Activated B cell treated with CpG ODN at 0.5 μM for 24 hours (primary cell): ENCODE data around the gene TAF1B. TPM values are rescaled to one million over a fixed set of nuclear protein-coding genes. Genes with fewer than 3 reads are reported as not detected.

Experiments used
- ATAC-seq: fragments of 200-7000 bp; cut with Tn5 transposase; one replicate; pipeline ENCODE4 v1.10.0; 2021; ENCODE audit warnings: low read depth, mild to moderate bottlenecking, moderate library complexity
- CTCF ChIA-PET: fragments of 350-600 bp; sonication (Branson Sonifier 250); formaldehyde crosslinking; loops from one replicate; lab custom pipeline; 2021; ENCODE audit warnings: antibody characterized with exemption; lab: Charles Lee
- POLR2A ChIA-PET: fragments of 350-600 bp; sonication (Branson Sonifier 250); formaldehyde crosslinking; loops from one replicate; lab custom pipeline; 2021; ENCODE audit warnings: antibody characterized with exemption; lab: Charles Lee
- DNase-seq: peaks from one replicate; pipeline ENCODE4 v3.0.0; 2022
- H3K27ac Mint-ChIP-seq: one replicate; pipeline ENCODE4 v1.8.0; 2020; ENCODE audit warnings: mixed read lengths
- H3K27me3 Mint-ChIP-seq: one replicate; pipeline ENCODE4 v1.8.0; 2021; ENCODE audit warnings: mixed read lengths
- H3K36me3 Mint-ChIP-seq: one replicate; pipeline ENCODE4 v1.8.0; 2021; ENCODE audit warnings: low read depth, mixed read lengths
- H3K4me1 Mint-ChIP-seq: one replicate; pipeline ENCODE4 v1.8.0; 2021; ENCODE audit warnings: mixed read lengths
- H3K4me3 Mint-ChIP-seq: one replicate; pipeline ENCODE4 v1.8.0; 2020; ENCODE audit warnings: mild to moderate bottlenecking, mixed read lengths
- H3K9me3 Mint-ChIP-seq: one replicate; pipeline ENCODE4 v1.8.0; 2020; ENCODE audit warnings: mixed read lengths
- intact Hi-C: fragments of 100-400 bp; cut with micrococcal nuclease; formaldehyde crosslinking; loops from one replicate; pipeline ENCODE4 v1.15.1; 2024
- total RNA-seq: library from RNA; stranded (reverse); gene quantifications from 2 replicates; pipeline ENCODE4 v1.2.3, GENCODE V29; 2022
- TF ChIP-seq, protein P1 (sequence below): fragments of 200-600 bp; IDR thresholded peaks from one replicate; pipeline ENCODE4 v1.8.0; 2022; ENCODE audit warnings: antibody characterized with exemption, mild to moderate bottlenecking

The TAF1B gene
- total RNA-seq = 26.4 and 28.7 TPM in 2 replicates

DNA sequence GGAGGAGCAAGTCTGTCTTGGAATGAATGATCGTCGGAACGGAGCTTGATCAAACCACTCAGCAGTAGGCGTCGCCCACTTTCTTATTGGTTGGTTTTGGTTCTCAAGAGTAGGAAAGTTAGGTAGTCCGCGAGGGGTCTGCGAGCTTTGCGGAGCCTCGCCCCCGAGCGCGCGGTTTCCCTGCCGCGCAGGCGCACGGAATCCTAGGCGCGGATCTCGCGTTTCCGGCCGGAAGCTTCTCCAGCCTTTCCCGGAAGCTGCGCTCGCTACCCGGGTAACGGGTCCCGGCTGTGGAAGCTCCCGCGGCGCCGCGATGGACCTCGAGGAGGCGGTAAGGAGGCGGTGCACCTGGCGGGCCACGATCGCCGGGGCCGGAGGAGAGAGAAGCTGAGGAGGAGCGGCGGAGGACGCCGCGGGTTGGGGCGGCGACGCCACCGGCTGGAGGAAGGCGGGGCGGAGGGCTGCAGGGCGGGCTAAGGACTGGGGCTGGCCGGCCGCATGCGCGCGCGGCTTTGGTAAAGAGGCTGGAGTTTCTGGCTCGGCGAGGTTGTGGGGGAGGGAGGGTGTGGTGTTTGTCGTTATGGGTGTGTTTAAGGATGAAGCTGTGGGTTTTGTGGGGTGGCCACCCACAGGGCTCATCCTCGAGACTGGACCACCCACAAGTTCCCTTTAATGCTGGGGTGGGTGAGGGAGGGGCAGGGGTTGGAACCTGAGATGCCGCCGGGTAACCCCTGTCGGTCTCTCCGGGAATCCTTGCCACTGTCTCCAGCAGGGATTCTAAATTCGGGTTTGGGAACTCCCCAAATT is at the start of gene TAF1B:
Gene TAF1B (plus strand): TSS at position 246 of the 807 bp plus-strand sequence. CDS start 68 bp downstream, at position 314.
- H3K36me3 Mint-ChIP-seq = peaks cover 38% of the 10 kb centered on the region
- intact Hi-C loops = loop anchor here (1.0 to 10.0 kb wide), 11 partner anchors 29 to 969 kb away; partner anchors contain the start of genes ADAM17, CPSF3, GRHL1 and IAH1
- ChIA-PET CTCF (interaction anchor here (0.7 to 1.5 kb wide), 5 partner anchors 9 to 305 kb away, joined by 3 to 8 read pairs (median 3); no protein-coding TSS in a partner anchor), POLR2A (interaction anchor here (0.6 to 2.4 kb wide), 24 partner anchors 9 to 1312 kb away, joined by 3 to 15 read pairs (median 4); partner anchors contain the start of genes ADAM17, CPSF3, ITGB1BP1 and KLF11)
- H3K9me3 Mint-ChIP-seq = no peaks in the 10 kb centered on the region
- peak; percentile 86 for DNase-seq
- ATAC-seq = peak; percentile 87
- H3K4me3 Mint-ChIP-seq = peak within 1 kb of the TSS; percentile 94
- H3K27me3 Mint-ChIP-seq = no peaks in the 10 kb centered on the region
- peaks cover 34% of the 10 kb centered on the region for H3K4me1 Mint-ChIP-seq
- peak within 1 kb of the TSS; percentile 91 for H3K27ac Mint-ChIP-seq
- TF ChIP-seq, protein P1, sequence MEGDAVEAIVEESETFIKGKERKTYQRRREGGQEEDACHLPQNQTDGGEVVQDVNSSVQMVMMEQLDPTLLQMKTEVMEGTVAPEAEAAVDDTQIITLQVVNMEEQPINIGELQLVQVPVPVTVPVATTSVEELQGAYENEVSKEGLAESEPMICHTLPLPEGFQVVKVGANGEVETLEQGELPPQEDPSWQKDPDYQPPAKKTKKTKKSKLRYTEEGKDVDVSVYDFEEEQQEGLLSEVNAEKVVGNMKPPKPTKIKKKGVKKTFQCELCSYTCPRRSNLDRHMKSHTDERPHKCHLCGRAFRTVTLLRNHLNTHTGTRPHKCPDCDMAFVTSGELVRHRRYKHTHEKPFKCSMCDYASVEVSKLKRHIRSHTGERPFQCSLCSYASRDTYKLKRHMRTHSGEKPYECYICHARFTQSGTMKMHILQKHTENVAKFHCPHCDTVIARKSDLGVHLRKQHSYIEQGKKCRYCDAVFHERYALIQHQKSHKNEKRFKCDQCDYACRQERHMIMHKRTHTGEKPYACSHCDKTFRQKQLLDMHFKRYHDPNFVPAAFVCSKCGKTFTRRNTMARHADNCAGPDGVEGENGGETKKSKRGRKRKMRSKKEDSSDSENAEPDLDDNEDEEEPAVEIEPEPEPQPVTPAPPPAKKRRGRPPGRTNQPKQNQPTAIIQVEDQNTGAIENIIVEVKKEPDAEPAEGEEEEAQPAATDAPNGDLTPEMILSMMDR = no peak

DNA sequence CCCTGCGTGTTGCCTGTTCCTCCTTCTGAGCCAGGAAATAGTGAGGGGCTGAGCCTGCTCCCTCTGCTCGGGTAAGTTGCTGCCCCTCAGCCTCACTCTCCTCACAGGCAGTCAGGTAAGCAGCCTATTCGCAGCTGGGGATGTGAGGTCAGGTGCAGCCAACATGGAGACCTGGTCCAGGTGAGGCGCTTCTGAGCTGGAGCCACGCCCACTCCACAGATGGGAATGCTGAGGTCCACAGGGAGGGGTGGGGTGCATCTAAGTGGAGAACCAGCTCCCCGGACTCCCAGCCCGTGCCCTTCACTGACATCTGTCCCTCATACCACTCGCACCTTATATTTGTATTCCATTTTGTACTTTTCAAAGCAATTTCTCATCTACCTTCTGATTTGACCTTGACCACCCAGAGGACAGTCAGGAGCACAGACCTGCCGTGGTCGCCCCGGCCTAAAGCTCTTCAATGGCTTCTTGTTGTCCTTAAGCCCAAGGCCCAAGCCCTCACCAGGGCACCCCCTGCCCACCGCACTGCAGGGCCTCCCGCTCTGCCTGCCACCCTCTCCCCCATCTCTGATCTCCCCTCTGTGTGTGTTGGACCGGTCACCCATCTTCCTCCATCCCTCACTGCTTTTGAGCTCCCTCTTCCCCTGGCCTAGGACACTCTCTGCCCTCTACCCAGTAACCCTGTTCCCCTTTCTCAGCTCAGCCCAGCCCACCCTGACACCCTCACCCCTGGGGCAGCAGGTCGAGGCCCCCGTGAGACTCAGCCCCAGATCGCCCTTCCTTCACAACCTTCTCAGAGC is 49.2 kb upstream of the TAF1B start:
- ATAC-seq = no peak
- ChIA-PET POLR2A (no interaction called here), CTCF (no interaction called here)
- Mint-ChIP-seq H3K27me3 (peaks cover 6% of the 10 kb centered on the region), H3K4me1 (peaks cover 20% of the 10 kb centered on the region), H3K36me3 (no peaks in the 10 kb centered on the region), H3K27ac (no peak overlapping the region), H3K4me3 (no peak overlapping the region), H3K9me3 (peaks cover 2% of the 10 kb centered on the region)
- DNase-seq = no peak
- TF ChIP-seq, protein P1 = no peak
- intact Hi-C loops = no loop called here

DNA sequence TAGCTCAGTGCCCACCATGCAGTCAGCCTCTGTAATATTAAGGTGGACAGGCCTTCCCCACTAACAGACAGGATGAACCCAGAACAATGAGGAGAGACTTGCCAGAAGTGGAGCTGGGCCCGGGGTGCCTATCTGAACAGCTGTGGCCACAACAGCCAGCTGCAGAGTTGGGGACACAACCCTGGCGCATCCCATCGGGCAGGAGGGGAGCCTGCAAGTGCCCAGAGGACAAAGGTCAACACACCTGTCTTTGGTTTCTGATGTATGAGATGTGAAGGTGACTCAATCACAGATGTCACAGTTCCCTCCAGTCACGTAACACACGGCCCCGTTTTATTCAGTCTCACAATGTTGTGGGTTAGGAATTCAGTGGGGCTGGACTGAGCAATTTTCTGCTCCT is 48.2 kb upstream of the TAF1B start:
- ChIA-PET CTCF (interaction anchor here (0.6 kb wide), 1 partner anchor 277 kb away, joined by 4 read pairs; no protein-coding TSS in a partner anchor), POLR2A (no interaction called here)
- DNase-seq (no peak), ATAC-seq (no peak)
- intact Hi-C loops = no loop called here
- peaks cover 30% of the 10 kb centered on the region for H3K4me1 Mint-ChIP-seq
- H3K9me3 Mint-ChIP-seq = peaks cover 2% of the 10 kb centered on the region
- TF ChIP-seq, protein P1 = no peak
- H3K27me3 Mint-ChIP-seq = peaks cover 8% of the 10 kb centered on the region
- H3K27ac Mint-ChIP-seq = no peak overlapping the region
- H3K4me3 Mint-ChIP-seq = no peak overlapping the region
- no peaks in the 10 kb centered on the region for H3K36me3 Mint-ChIP-seq

DNA sequence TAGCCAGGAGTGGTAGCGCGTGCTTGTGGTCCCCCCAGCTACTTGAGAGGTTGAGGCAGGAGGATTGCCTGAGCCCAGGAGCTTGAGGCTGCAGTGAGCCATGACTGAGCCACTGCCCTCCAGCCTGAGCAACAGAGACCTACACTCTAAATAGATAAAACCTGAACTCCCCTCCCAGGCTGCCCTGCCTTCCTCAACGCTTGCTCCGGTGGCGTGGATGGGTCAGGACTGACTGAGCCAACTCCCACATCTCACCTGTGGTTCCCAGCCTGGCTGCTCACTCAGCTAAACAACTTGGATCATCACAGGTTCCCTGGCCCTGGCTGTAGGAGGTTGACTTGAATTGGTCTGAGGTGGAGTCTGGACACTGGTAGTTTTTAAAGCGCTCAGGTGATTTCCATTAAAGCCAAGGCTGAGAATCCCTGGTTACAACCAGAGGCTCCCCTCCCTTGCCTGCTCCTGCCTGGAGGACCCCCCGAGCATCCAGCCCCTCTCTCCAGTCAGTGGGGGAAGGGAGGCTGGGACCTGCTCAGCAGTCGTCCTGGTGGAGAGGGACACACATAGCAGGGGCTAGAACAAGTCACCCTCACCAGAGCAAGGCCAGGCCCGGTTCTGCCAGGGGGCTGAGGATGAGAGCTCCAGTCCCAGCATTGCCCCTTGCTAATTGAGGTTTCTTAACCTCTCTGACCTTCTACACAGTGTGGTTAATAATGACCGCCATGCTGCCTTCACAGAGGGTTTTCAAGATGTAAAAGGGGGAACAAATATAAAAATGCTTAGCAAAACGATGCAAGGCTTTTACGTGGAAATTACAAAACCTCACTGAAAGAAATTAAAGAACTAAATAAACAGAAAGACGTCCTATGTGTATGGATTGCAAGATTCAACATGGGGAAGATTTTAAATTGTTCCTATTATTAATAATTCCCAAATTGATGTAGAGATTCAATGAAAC is 46.9 kb upstream of the TAF1B start:
- Mint-ChIP-seq H3K27ac (no peak overlapping the region), H3K9me3 (peaks cover 2% of the 10 kb centered on the region), H3K27me3 (peaks cover 8% of the 10 kb centered on the region), H3K4me1 (peaks cover 34% of the 10 kb centered on the region), H3K4me3 (no peak overlapping the region), H3K36me3 (no peaks in the 10 kb centered on the region)
- ATAC-seq (no peak), DNase-seq (no peak)
- intact Hi-C loops = no loop called here
- CTCF ChIA-PET = no interaction called here
- POLR2A ChIA-PET = no interaction called here
- TF ChIP-seq, protein P1 = no peak
